GM18909 (cell line): Measurements from ENCODE around the gene HTRA2.

ENCODE experiments used
- ATAC-seq: cut with Tn5 transposase; IDR thresholded peaks from one replicate; pipeline ENCODE4 v1.9.1; 2021; ENCODE audit warnings: mild to moderate bottlenecking; ENCODE audit not compliant: unreplicated experiment, poor library complexity

The HTRA2 gene

GRCh38 chr2:74581463-74581862, 51.7 kb downstream of the HTRA2 start:
- no peak for ATAC-seq

- no peak for ATAC-seq
Measured at GRCh38 chr2:74582184-74582583, 52.5 kb downstream of the HTRA2 start.
